HCT116 (cell line): Measurements from ENCODE around the gene CTR9.

Experiments used
- EZH2 ChIP-seq: fragments of 200-600 bp; sonication (generic); IDR thresholded peaks from 2 replicates; pipeline ENCODE4 v1.6.1; 2017; ENCODE audit warnings: antibody characterized with exemption, mixed run types
- POLR2A ChIP-seq: IDR thresholded peaks from 2 replicates; pipeline ENCODE4 v1.7.0; 2011; ENCODE audit warnings: borderline replicate concordance; ENCODE audit not compliant: insufficient read depth, insufficient read length; ENCODE audit errors: extremely low read depth
- TF ChIP-seq, protein P1 (sequence below), 3 experiments: fragments of 200-600 bp in 1 of 3; sonication (generic) in 1 of 3; IDR thresholded peaks in 2 of 3; conservative IDR thresholded peaks in 1 of 3; 2 replicates each; pipeline ENCODE4 v1.5.1; 2012 to 2017; ENCODE audit warnings: low read depth in 2 of 3, low read length in 2 of 3, antibody characterized with exemption in 1 of 3, borderline replicate concordance in 1 of 3, control low read depth in 1 of 3, mild to moderate bottlenecking in 1 of 3, mixed read lengths in 1 of 3, mixed run types in 1 of 3, moderate library complexity in 1 of 3; ENCODE audit not compliant: insufficient read depth in 1 of 3

DNA sequence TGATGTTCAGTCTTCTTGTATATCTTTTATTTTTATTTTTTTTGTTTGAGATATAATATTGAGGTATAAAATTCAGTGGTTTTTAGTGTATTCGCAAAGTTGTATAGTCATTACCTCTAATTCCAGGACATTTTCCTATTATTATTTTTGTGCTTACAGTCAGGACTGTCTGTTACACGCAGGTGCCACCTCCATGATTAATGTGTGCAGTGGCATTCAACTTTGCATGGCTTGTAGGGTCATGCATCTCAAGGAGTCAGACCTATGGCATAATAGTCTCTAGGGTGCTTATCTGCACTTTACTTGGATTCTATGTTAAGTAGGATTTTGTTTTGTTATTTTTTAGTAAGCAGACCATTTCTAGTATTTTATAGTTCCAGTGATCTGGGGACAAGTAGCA, 1.0 kb downstream of the CTR9 start:
- TF ChIP-seq, protein P1, sequence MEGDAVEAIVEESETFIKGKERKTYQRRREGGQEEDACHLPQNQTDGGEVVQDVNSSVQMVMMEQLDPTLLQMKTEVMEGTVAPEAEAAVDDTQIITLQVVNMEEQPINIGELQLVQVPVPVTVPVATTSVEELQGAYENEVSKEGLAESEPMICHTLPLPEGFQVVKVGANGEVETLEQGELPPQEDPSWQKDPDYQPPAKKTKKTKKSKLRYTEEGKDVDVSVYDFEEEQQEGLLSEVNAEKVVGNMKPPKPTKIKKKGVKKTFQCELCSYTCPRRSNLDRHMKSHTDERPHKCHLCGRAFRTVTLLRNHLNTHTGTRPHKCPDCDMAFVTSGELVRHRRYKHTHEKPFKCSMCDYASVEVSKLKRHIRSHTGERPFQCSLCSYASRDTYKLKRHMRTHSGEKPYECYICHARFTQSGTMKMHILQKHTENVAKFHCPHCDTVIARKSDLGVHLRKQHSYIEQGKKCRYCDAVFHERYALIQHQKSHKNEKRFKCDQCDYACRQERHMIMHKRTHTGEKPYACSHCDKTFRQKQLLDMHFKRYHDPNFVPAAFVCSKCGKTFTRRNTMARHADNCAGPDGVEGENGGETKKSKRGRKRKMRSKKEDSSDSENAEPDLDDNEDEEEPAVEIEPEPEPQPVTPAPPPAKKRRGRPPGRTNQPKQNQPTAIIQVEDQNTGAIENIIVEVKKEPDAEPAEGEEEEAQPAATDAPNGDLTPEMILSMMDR (IDR thresholded peaks at IDR 0.05 in 2 of 3, conservative IDR thresholded peaks at IDR 0.05 in 1 of 3; ENCODE audit: borderline replicate concordance in 1 of 3, insufficient read depth in 1 of 3, low read depth in 2 of 3, low read length in 2 of 3) = no peak
- TF ChIP-seq EZH2 (no peak), POLR2A (no peak)
